ENCODE results near the gene CHRNA4. TPM values are rescaled to one million over a fixed set of nuclear protein-coding genes. Genes with fewer than 3 reads are reported as not detected.

CHRNA4 gene
- total RNA-seq (under 1 TPM in 1 of 5 donors, not detected in 4; under 0.01 TPM), polyA plus RNA-seq (under 1 TPM in 1 of 3 donors, not detected in 2; 0.15 TPM)
- long read RNA-seq, donor 1, result 0 reads
- long read RNA-seq, donor 2, result 0 reads
- long read RNA-seq, donor 3, result 0 reads
- long read RNA-seq, donor 4, result 0 reads
- long read RNA-seq, donor 5, result 0 reads
- long read RNA-seq, donor 6, result 0 reads
- long read RNA-seq, donor 7, result 0 reads
- long read RNA-seq, donor 8, result 0 reads
- long read RNA-seq, donor 9, result 0 reads
- long read RNA-seq, donor 10, result 0 reads

DNA sequence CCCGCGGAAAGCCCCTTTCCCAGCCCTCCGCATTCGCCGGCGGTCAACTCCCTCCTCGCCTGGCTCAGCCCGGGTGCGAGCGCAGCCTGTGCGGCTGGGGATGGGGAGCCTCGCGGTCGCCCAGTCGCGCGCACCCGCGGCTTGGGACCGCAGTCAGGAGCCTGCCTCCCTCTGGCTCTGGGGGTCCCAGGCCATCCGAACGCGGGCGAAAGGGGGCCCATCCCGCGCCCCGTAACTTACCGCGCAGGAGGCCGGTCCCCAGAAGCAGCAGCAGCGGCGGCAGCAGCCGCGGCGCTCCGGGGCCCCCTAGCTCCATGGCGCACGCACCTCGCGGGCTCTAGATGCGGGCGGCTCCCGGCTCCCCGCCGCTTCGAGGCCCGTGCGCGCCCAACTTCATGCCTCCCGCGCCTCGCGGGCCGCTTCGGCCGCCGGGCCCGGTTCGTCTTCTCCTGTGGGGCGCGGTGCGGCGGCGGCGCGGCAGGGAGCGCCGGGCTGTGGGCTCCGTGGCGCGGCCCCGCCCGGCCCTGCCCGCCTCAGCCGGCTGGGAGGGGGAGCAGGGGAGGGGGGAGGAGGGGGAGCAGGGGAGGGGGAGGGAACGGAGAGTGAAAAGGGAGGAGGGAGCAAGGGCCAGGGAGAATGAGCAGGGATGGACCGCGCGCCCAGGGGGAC is at the start of gene CHRNA4:
TSS of gene CHRNA4 (minus strand) at position 500 of the 669 bp plus-strand sequence. CDS start at position 316, 184 bp downstream.
- H3K27me3 ChIP-seq, result peaks cover 9 to 96% (median 63%) of the 10 kb centered on the region in 3 donors
- intact Hi-C loops (cut with DNase I; ENCODE audit: low total_unique reads), result no loop called here
- TF ChIP-seq, protein P1, sequence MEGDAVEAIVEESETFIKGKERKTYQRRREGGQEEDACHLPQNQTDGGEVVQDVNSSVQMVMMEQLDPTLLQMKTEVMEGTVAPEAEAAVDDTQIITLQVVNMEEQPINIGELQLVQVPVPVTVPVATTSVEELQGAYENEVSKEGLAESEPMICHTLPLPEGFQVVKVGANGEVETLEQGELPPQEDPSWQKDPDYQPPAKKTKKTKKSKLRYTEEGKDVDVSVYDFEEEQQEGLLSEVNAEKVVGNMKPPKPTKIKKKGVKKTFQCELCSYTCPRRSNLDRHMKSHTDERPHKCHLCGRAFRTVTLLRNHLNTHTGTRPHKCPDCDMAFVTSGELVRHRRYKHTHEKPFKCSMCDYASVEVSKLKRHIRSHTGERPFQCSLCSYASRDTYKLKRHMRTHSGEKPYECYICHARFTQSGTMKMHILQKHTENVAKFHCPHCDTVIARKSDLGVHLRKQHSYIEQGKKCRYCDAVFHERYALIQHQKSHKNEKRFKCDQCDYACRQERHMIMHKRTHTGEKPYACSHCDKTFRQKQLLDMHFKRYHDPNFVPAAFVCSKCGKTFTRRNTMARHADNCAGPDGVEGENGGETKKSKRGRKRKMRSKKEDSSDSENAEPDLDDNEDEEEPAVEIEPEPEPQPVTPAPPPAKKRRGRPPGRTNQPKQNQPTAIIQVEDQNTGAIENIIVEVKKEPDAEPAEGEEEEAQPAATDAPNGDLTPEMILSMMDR (IDR thresholded peaks at IDR 0.05), result no peak
- no peak for TF ChIP-seq EP300 (IDR thresholded peaks at IDR 0.05)
- TF ChIP-seq POLR2AphosphoS5 (IDR thresholded peaks at IDR 0.05), result no peak
- no peak for TF ChIP-seq POLR2A (IDR thresholded peaks at IDR 0.05)
- peaks cover 0 to 22% (median 13%) of the 10 kb centered on the region in 4 donors for H3K4me1 ChIP-seq
- H3K9me3 ChIP-seq, result no peaks in the 10 kb centered on the region
- H3K36me3 ChIP-seq, result no peaks in the 10 kb centered on the region
- 2 to 12% (median 2%) methylated on average over 4 to 79 of the region's 79 CpGs for WGBS, 5 donors
- no peak within 1 kb of the TSS for H3K27ac ChIP-seq
- DNase-seq, result no peak
- no peak within 1 kb of the TSS for H3K4me3 ChIP-seq

DNA sequence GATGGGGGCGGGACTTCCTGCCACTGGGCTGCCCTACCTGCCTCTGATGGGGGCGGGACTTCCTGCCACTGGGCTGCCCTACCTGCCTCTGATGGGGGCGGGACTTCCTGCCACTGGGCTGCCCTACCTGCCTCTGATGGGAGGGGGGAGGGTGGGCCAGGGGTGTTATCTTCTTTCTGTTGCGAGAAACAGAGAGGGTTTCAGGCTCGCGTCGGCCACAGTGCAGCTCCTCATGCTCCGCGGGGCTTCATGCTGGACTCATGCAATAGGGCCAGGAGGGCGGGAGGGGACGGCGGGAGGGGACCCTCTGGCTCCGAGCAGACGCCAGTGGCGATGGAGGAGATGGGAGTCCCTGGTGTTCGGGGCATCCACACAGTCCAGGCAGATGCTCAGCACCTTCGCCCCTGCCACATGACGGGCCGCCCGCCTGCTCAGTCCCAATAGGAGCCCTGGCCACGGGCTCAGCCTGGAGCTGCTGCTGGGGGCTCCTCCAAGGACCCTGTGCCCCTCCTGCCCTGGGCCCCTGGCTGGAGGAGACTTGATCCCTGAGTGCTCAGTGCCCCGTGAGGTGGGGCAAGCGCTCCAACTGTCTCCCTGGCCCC is 48.8 kb upstream of the CHRNA4 start:
- no peak for TF ChIP-seq POLR2A (IDR thresholded peaks at IDR 0.05)
- TF ChIP-seq, protein P1 (IDR thresholded peaks at IDR 0.05), result no peak
- intact Hi-C loops (cut with DNase I; ENCODE audit: low total_unique reads), result no loop called here
- 59 to 80% (median 72%) methylated on average over 2 to 21 of the region's 23 CpGs for WGBS, 5 donors
- no peak overlapping the region for H3K27ac ChIP-seq
- no peaks in the 10 kb centered on the region for H3K4me1 ChIP-seq
- no peak overlapping the region for H3K4me3 ChIP-seq
- no peak for DNase-seq
- H3K36me3 ChIP-seq, result no peaks in the 10 kb centered on the region
- no peaks in the 10 kb centered on the region for H3K9me3 ChIP-seq
- H3K27me3 ChIP-seq, result peaks cover 0 to 79% (median 32%) of the 10 kb centered on the region in 3 donors

DNA sequence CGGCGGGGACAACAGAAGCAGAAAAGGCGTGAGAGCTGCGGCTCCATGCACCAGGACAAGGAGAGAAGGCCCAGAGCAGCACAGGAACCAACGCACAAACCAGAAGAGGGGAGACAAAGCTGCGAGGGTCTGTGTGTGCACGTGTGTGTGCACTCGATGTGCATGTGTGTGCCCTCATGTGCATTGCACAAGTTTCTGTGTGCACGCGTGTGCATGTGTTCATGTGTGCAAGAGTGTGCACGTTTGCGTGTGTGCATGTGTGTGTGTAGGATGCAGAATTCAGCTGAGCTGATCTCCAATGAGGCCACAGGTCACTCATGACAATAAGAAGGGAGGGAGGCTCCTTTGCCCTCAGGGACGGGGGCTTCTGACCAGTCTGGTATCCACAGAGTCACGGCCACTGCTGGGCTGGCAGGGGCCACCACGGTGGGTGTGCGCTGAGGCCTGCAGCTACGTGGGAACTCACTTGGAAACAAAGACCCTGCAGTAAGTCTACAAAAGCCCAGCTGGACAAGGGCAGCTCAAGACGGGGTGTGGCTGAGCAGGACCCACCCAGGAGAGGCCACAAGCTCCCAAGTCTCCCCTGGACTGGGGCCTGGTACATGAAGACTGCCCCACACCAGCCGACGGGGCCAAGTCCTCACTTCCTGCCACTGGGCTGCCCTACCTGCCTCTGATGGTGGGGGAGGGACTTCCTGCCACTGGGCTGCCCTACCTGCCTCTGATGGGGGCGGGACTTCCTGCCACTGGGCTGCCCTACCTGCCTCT is 48.1 kb upstream of the CHRNA4 start:
- peaks cover 0 to 79% (median 37%) of the 10 kb centered on the region in 3 donors for H3K27me3 ChIP-seq
- DNase-seq, result peak in 1 of 2 donors; percentile 72
- no peak overlapping the region for H3K4me3 ChIP-seq
- 78 to 87% (median 81%) methylated on average over 18 to 21 of the region's 21 CpGs for WGBS, 5 donors
- TF ChIP-seq POLR2AphosphoS5 (IDR thresholded peaks at IDR 0.05), result no peak
- TF ChIP-seq EP300 (IDR thresholded peaks at IDR 0.05), result no peak
- TF ChIP-seq, protein P1 (IDR thresholded peaks at IDR 0.05), result no peak
- TF ChIP-seq POLR2A (IDR thresholded peaks at IDR 0.05), result no peak
- intact Hi-C loops (cut with DNase I; ENCODE audit: low total_unique reads), result no loop called here
- H3K36me3 ChIP-seq, result no peaks in the 10 kb centered on the region
- no peak overlapping the region for H3K27ac ChIP-seq
- no peaks in the 10 kb centered on the region for H3K4me1 ChIP-seq
- H3K9me3 ChIP-seq, result no peaks in the 10 kb centered on the region

DNA sequence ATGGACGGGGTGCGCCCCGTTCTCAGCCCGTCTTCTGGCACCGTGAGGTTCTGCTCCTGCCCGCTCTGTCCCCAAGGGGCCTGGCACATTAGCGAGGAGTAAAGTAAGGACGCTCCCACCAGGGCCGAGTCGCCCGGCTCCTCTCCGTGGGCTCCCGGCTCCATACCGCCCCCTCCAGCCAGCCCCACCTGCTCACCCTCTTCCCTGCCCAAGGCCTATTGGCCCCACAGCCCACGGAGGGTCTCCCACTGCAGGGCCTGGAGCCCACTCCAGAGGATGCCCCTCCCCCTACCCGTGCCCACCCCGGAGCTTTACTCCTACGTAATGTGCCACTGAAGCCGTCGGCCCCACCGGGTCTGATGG is 47.5 kb upstream of the CHRNA4 start:
- 87 to 94% (median 89%) methylated on average over 21 of the region's 21 CpGs for WGBS, 5 donors
- no peak overlapping the region for H3K27ac ChIP-seq
- H3K4me1 ChIP-seq, result no peaks in the 10 kb centered on the region
- no peak overlapping the region for H3K4me3 ChIP-seq
- intact Hi-C loops (cut with DNase I; ENCODE audit: low total_unique reads), result no loop called here
- TF ChIP-seq POLR2AphosphoS5 (IDR thresholded peaks at IDR 0.05) (no peak), EP300 (IDR thresholded peaks at IDR 0.05) (no peak), POLR2A (IDR thresholded peaks at IDR 0.05) (no peak)
- TF ChIP-seq, protein P1 (IDR thresholded peaks at IDR 0.05), result no peak
- no peak for DNase-seq
- peaks cover 0 to 79% (median 34%) of the 10 kb centered on the region in 3 donors for H3K27me3 ChIP-seq
- no peaks in the 10 kb centered on the region for H3K36me3 ChIP-seq
- H3K9me3 ChIP-seq, result no peaks in the 10 kb centered on the region
